GM18499 (cell line): Measurements from ENCODE around the gene PPIP5K2.
"Not testable (repeated sequence)": the region's sequence is repeated elsewhere in the genome, so short reads cannot be mapped to it uniquely, and the experiment has no call there.

Experiments
- ATAC-seq: cut with Tn5 transposase; IDR thresholded peaks from one replicate; pipeline ENCODE4 v1.9.1; 2021; ENCODE audit warnings: moderate number of reproducible peaks; ENCODE audit not compliant: insufficient read depth, unreplicated experiment

Gene PPIP5K2

GRCh38 chr5:103205991-103206700, 86.0 kb downstream of the PPIP5K2 start:
- ATAC-seq: no peak

- no peak for ATAC-seq
Observed at GRCh38 chr5:103207011-103207410, 86.9 kb downstream of the PPIP5K2 start.

GRCh38 chr5:103207653-103208052, 87.6 kb downstream of the PPIP5K2 start:
- no peak for ATAC-seq

GRCh38 chr5:103208460-103208859, 88.4 kb downstream of the PPIP5K2 start:
- ATAC-seq: no peak

- ATAC-seq: no peak
Observed at GRCh38 chr5:103209065-103209464, 89.0 kb downstream of the PPIP5K2 start.

- ATAC-seq: no peak
Observed at GRCh38 chr5:103210952-103211351, 90.9 kb downstream of the PPIP5K2 start.

GRCh38 chr5:103211576-103212561, 91.8 kb downstream of the PPIP5K2 start:
- ATAC-seq: peak; percentile 55

GRCh38 chr5:103216137-103216536, 96.0 kb downstream of the PPIP5K2 start:
- no peak for ATAC-seq

- no peak for ATAC-seq
Observed at GRCh38 chr5:103216697-103217096, 96.6 kb downstream of the PPIP5K2 start.

- ATAC-seq: no peak
Observed at GRCh38 chr5:103217101-103217500, 97.0 kb downstream of the PPIP5K2 start.

- ATAC-seq: no peak
Observed at GRCh38 chr5:103218164-103218563, 98.1 kb downstream of the PPIP5K2 start.

- ATAC-seq: not testable (repeated sequence)
Observed at GRCh38 chr5:103219074-103219473, 99.0 kb downstream of the PPIP5K2 start.

- ATAC-seq: no peak
Observed at GRCh38 chr5:103223031-103223955, 103.2 kb downstream of the PPIP5K2 start.

- peak; percentile 93 for ATAC-seq
Observed at GRCh38 chr5:103224118-103224893, 104.2 kb downstream of the PPIP5K2 start.

GRCh38 chr5:103224894-103225246, 104.8 kb downstream of the PPIP5K2 start:
- no peak for ATAC-seq

GRCh38 chr5:103228061-103228460, 108.0 kb downstream of the PPIP5K2 start:
- no peak for ATAC-seq

- ATAC-seq: no peak
Observed at GRCh38 chr5:103228588-103228987, 108.5 kb downstream of the PPIP5K2 start.

- ATAC-seq: peak; percentile 82
Observed at GRCh38 chr5:103232393-103232999, 112.4 kb downstream of the PPIP5K2 start.
